VCaP (cell line): ENCODE measurements around the gene PPP6R2.

Source experiments
- H3K27ac ChIP-seq: fragments of 450-650 bp; 2 replicates; pipeline ENCODE4 v1.5.1; 2017
- CTCF ChIP-seq: fragments of 450-650 bp; conservative IDR thresholded peaks from 2 replicates; pipeline ENCODE4 v1.5.1; 2017; ENCODE audit warnings: mild to moderate bottlenecking, moderate library complexity

The PPP6R2 gene

GRCh38 chr22:50476868-50477267 lies 133.7 kb downstream of the PPP6R2 start:
- H3K27ac ChIP-seq: no peak overlapping the region
- TF ChIP-seq CTCF: no peak

DNA sequence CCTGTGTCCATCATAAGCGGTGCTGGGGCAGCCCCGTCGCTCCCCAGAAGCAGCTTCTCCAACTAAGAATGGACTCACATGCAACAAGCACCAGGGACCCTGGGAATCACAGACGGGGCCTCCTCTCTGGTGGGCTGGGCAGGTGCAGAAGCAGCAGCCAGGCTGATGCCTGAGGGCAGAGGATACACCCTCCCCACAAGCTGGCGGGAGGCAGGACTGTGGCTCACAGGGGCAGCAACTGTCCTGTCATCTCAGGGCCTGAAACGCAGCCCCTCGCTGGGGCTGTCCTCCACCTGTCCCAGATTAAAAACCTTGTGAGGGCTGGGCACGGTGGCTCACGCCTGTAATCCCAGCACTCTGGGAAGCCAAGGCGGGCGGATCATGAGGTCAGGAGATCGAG lies 134.8 kb downstream of the PPP6R2 start:
- H3K27ac ChIP-seq: no peak overlapping the region
- TF ChIP-seq CTCF: no peak

DNA sequence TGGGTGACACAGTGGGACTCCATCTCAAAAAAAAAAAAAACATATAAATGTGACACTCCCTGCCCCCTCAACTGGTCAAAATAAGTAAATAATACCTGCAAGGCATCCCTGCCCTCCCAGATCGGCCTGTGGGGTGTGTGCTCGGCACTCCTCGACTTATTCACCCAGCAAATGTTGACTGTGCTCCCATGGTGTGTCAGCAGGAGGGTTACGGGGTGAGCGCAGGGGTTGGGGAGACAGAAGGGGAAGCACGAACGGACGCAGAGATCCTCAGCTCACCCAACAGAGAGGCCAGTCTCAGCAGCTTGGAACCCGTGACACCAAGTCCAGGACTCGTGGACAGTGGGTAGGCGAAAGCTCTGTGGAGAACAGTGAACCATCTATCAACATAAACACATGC lies 136.6 kb downstream of the PPP6R2 start:
- no peak overlapping the region for H3K27ac ChIP-seq
- no peak for TF ChIP-seq CTCF

DNA sequence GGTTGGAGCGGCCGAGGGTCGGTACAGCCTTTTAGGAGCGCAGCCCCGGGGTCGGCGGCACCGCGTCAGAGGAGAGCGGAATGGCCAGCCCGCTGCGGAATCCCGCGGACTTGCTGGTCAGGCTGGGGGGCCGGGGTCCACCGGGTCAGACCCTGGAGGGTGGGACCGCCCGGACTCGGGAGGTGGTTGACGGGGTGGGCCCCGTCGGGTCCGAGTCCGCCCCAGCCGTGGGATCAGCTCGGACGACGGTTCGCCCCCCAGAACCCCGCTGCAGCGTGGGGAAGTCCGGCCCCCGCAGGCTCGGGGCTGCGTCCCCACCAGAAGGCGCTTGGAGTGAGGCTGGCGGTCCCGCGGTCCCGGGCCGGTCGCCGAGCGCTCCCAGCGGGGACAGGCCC lies 137.9 kb downstream of the PPP6R2 start:
- no peak for TF ChIP-seq CTCF
- H3K27ac ChIP-seq: peak overlapping the region; percentile 44; the same call in 1 of the 2 replicates

GRCh38 chr22:50481440-50482106 lies 138.4 kb downstream of the PPP6R2 start, which contains the start of gene ADM2:
TSS of gene ADM2 (plus strand) at chr22:50481543. CDS start at chr22:50481848, 305 bp downstream.
- H3K27ac ChIP-seq: peak within 1 kb of the TSS; percentile 44; the same call in 1 of the 2 replicates
- TF ChIP-seq CTCF: no peak

DNA sequence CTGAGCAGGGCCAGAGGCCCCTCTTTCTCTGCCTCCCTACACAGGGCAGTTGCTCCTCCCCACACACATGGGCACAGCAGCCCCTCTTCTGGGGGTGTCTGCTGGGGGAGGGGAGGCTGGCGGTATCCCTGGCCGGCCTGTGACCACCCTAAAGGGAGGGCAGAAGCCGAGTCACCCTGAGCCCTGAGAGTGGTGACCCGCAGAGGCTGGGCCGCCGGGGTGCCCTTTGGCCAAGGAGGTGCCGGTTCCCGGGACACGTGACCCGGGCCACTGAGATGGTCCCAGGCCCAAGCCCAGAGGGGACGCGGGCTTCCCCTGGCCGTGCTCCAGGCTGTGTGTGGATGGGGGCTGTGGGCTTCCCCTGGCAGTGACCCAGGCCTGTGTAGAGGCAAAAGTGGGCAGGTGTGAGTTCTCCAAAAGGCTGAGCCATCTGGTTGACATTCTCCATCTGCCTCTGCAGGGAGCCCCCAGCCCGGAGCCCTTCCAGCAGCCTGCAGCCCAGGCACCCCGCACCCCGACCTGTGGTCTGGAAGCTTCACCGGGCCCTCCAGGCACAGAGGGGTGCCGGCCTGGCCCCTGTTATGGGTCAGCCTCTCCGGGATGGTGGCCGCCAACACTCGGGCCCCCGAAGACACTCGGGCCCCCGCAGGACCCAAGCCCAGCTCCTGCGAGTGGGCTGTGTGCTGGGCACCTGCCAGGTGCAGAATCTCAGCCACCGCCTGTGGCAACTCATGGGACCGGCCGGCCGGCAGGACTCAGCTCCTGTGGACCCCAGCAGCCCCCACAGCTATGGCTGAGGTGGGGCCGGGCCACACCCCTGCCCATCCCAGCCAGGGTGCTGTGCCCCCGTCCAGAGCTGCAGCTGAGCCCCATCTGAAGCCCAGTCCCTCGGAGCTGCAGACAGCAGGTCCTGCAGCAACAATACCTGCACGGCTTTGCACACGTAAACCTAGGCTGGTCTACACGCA lies 139.3 kb downstream of the PPP6R2 start:
- H3K27ac ChIP-seq: peak overlapping the region; percentile 44; the same call in 1 of the 2 replicates
- TF ChIP-seq CTCF: no peak

- no peak overlapping the region for H3K27ac ChIP-seq
- no peak for TF ChIP-seq CTCF
Observed at GRCh38 chr22:50483106-50483505, 140.0 kb downstream of the PPP6R2 start.
